WTC11 (cell line): Measurements from ENCODE around the gene FOXL2. TPM values are rescaled to one million over a fixed set of nuclear protein-coding genes. Genes with fewer than 3 reads are reported as not detected.
A peak's percentile ranks its signal among the peaks of the same experiment; 100 is the strongest.

ENCODE experiments used
- ATAC-seq: fragments of 200-7000 bp; cut with Tn5 transposase; 2 replicates; pipeline ENCODE4 v1.10.0; 2021; ENCODE audit warnings: mild to moderate bottlenecking, moderate library complexity
- CTCF ChIA-PET: fragments of 300-600 bp; sonication (Branson Sonifier 250); formaldehyde crosslinking; loops from one replicate; lab custom pipeline; 2021; ENCODE audit warnings: antibody characterized with exemption; lab: Charles Lee
- POLR2A ChIA-PET: fragments of 350-600 bp; sonication (Branson Sonifier 250); formaldehyde crosslinking; loops from one replicate; lab custom pipeline; 2021; ENCODE audit warnings: antibody characterized with exemption; lab: Charles Lee
- DNase-seq: peaks from one replicate; pipeline ENCODE4 v3.0.0; 2021; ENCODE audit warnings: low spot score
- H3K27ac Mint-ChIP-seq: 2 replicates; pipeline ENCODE4 v1.8.0; 2021; ENCODE audit warnings: mixed read lengths
- H3K27me3 Mint-ChIP-seq: 2 replicates; pipeline ENCODE4 v1.8.0; 2021; ENCODE audit warnings: low read depth, mild to moderate bottlenecking, moderate library complexity, mixed read lengths
- H3K36me3 Mint-ChIP-seq: 2 replicates; pipeline ENCODE4 v1.8.0; 2021; ENCODE audit warnings: mixed read lengths
- H3K4me1 Mint-ChIP-seq: 2 replicates; pipeline ENCODE4 v1.8.0; 2022; ENCODE audit warnings: mixed read lengths
- H3K4me3 Mint-ChIP-seq: 2 replicates; pipeline ENCODE4 v1.8.0; 2021; ENCODE audit warnings: mild to moderate bottlenecking, moderate library complexity, mixed read lengths
- H3K9me3 Mint-ChIP-seq: 2 replicates; pipeline ENCODE4 v1.8.0; 2021; ENCODE audit warnings: mixed read lengths
- CREB1 ChIP-seq: sonication (generic); formaldehyde crosslinking; IDR thresholded peaks from 2 replicates; pipeline ENCODE4 v1.8.0; 2023; ENCODE audit warnings: mild to moderate bottlenecking, missing genetic modification reagents
- CTCF ChIP-seq: fragments of 200-600 bp; IDR thresholded peaks from 2 replicates; pipeline ENCODE4 v1.8.0; 2022; ENCODE audit warnings: antibody characterized with exemption
- FOXJ3 ChIP-seq: sonication (generic); formaldehyde crosslinking; IDR thresholded peaks from 2 replicates; pipeline ENCODE4 v1.9.0; 2021; ENCODE audit warnings: missing genetic modification reagents, mild to moderate bottlenecking, borderline replicate concordance
- PREB ChIP-seq: sonication (generic); formaldehyde crosslinking; IDR thresholded peaks from 2 replicates; pipeline ENCODE4 v1.8.1; 2022; ENCODE audit warnings: mild to moderate bottlenecking, missing genetic modification reagents, moderate library complexity, borderline replicate concordance
- TCF7 ChIP-seq: sonication (generic); formaldehyde crosslinking; IDR thresholded peaks from 2 replicates; pipeline ENCODE4 v1.8.0; 2022; ENCODE audit warnings: mild to moderate bottlenecking, low read depth, missing genetic modification reagents, moderate library complexity
- TEAD4 ChIP-seq: sonication (generic); formaldehyde crosslinking; IDR thresholded peaks from 2 replicates; pipeline ENCODE4 v1.8.0; 2022; ENCODE audit warnings: mild to moderate bottlenecking, missing genetic modification reagents
- total RNA-seq: library from RNA; stranded (reverse); gene quantifications from 3 replicates; pipeline ENCODE4 v1.2.3, GENCODE V29; 2021
- TF ChIP-seq, protein P1 (sequence below): fragments of 250-450 bp; sonication (Bioruptor Pico); IDR thresholded peaks from 2 replicates; pipeline ENCODE4 v2.1.2; 2022; ENCODE audit warnings: mild to moderate bottlenecking, moderate library complexity
- TF ChIP-seq, protein P2 (sequence below): sonication (generic); formaldehyde crosslinking; IDR thresholded peaks from 2 replicates; pipeline ENCODE4 v1.8.0; 2022; ENCODE audit warnings: mild to moderate bottlenecking, missing genetic modification reagents
- TF ChIP-seq, protein P3 (sequence below): sonication (generic); formaldehyde crosslinking; IDR thresholded peaks from 2 replicates; pipeline ENCODE4 v1.8.0; 2022; ENCODE audit warnings: mild to moderate bottlenecking, missing genetic modification reagents
- TF ChIP-seq, protein P4 (sequence below): sonication (generic); formaldehyde crosslinking; IDR thresholded peaks from 2 replicates; pipeline ENCODE4 v1.8.1; 2022; ENCODE audit warnings: low read depth, mild to moderate bottlenecking, moderate library complexity, missing genetic modification reagents, borderline replicate concordance
- TF ChIP-seq, protein P5 (sequence below): sonication (generic); formaldehyde crosslinking; IDR thresholded peaks from 2 replicates; pipeline ENCODE4 v1.8.0; 2022; ENCODE audit warnings: missing genetic modification reagents

The FOXL2 gene
- total RNA-seq, 1 experiment from 2014 or later: 1.4 TPM

DNA sequence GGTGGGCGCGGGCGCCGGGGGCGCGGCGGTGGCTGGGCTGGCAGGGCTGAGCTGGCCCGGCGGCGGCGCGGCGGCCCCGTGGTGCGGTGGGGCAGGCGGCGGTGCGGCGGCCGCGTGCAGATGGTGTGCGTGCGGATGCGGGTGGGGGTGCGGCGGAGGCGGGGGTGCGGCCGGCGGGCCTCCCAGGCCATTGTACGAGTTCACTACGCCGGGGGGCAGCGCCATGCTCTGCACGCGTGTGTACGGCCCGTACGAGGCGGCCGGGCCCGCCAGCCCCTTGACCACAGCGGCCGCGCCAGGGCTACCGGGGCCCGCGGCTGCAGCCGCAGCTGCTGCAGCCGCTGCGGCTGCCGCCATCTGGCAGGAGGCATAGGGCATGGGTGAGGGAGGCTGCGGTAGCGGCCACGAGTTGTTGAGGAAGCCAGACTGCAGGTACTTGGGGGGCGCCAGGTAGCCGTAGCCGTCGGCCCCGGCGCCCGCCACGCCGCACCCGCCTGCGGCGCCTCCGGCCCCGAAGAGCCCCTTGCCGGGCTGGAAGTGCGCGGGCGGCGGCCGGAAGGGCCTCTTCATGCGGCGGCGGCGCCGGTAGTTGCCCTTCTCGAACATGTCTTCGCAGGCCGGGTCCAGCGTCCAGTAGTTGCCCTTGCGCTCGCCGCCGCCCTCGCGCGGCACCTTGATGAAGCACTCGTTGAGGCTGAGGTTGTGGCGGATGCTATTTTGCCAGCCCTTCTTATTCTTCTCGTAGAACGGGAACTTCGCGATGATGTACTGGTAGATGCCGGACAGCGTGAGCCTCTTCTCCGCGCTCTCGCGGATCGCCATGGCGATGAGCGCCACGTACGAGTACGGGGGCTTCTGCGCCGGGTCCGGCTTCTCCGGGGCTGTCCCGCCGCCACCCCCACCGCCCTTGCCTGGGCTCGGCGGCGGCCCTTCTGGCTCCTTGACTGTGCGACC, 951 bp downstream of the FOXL2 start:
- CTCF ChIA-PET: interaction anchor here (1.0 to 9.6 kb wide), 10 partner anchors 7 to 383 kb away, joined by 3 to 158 read pairs (median 8); no protein-coding TSS in a partner anchor
- TF ChIP-seq TEAD4 (CRISPR knock-in tag) (no peak), TCF7 (CRISPR knock-in tag) (no peak), PREB (CRISPR knock-in tag) (no peak), CTCF (peak; percentile 17; the same call in 1 of the 2 replicates), CREB1 (CRISPR knock-in tag) (no peak), FOXJ3 (CRISPR knock-in tag) (no peak)
- TF ChIP-seq, protein P1, sequence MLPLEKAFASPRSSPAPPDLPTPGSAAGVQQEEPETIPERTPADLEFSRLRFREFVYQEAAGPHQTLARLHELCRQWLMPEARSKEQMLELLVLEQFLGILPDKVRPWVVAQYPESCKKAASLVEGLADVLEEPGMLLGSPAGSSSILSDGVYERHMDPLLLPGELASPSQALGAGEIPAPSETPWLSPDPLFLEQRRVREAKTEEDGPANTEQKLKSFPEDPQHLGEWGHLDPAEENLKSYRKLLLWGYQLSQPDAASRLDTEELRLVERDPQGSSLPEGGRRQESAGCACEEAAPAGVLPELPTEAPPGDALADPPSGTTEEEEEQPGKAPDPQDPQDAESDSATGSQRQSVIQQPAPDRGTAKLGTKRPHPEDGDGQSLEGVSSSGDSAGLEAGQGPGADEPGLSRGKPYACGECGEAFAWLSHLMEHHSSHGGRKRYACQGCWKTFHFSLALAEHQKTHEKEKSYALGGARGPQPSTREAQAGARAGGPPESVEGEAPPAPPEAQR (CRISPR knock-in tag): no peak
- TF ChIP-seq, protein P2, sequence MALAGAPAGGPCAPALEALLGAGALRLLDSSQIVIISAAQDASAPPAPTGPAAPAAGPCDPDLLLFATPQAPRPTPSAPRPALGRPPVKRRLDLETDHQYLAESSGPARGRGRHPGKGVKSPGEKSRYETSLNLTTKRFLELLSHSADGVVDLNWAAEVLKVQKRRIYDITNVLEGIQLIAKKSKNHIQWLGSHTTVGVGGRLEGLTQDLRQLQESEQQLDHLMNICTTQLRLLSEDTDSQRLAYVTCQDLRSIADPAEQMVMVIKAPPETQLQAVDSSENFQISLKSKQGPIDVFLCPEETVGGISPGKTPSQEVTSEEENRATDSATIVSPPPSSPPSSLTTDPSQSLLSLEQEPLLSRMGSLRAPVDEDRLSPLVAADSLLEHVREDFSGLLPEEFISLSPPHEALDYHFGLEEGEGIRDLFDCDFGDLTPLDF (CRISPR knock-in tag): no peak
- TF ChIP-seq, protein P3, sequence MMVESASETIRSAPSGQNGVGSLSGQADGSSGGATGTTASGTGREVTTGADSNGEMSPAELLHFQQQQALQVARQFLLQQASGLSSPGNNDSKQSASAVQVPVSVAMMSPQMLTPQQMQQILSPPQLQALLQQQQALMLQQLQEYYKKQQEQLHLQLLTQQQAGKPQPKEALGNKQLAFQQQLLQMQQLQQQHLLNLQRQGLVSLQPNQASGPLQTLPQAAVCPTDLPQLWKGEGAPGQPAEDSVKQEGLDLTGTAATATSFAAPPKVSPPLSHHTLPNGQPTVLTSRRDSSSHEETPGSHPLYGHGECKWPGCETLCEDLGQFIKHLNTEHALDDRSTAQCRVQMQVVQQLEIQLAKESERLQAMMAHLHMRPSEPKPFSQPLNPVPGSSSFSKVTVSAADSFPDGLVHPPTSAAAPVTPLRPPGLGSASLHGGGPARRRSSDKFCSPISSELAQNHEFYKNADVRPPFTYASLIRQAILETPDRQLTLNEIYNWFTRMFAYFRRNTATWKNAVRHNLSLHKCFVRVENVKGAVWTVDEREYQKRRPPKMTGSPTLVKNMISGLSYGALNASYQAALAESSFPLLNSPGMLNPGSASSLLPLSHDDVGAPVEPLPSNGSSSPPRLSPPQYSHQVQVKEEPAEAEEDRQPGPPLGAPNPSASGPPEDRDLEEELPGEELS (CRISPR knock-in tag): 0 out of 2 replicates have a peak, but pooled peaks have one; percentile 21
- TF ChIP-seq, protein P4, sequence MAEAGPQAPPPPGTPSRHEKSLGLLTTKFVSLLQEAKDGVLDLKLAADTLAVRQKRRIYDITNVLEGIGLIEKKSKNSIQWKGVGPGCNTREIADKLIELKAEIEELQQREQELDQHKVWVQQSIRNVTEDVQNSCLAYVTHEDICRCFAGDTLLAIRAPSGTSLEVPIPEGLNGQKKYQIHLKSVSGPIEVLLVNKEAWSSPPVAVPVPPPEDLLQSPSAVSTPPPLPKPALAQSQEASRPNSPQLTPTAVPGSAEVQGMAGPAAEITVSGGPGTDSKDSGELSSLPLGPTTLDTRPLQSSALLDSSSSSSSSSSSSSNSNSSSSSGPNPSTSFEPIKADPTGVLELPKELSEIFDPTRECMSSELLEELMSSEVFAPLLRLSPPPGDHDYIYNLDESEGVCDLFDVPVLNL (CRISPR knock-in tag): no peak; the same call in 1 of the 2 replicates
- TF ChIP-seq, protein P5, sequence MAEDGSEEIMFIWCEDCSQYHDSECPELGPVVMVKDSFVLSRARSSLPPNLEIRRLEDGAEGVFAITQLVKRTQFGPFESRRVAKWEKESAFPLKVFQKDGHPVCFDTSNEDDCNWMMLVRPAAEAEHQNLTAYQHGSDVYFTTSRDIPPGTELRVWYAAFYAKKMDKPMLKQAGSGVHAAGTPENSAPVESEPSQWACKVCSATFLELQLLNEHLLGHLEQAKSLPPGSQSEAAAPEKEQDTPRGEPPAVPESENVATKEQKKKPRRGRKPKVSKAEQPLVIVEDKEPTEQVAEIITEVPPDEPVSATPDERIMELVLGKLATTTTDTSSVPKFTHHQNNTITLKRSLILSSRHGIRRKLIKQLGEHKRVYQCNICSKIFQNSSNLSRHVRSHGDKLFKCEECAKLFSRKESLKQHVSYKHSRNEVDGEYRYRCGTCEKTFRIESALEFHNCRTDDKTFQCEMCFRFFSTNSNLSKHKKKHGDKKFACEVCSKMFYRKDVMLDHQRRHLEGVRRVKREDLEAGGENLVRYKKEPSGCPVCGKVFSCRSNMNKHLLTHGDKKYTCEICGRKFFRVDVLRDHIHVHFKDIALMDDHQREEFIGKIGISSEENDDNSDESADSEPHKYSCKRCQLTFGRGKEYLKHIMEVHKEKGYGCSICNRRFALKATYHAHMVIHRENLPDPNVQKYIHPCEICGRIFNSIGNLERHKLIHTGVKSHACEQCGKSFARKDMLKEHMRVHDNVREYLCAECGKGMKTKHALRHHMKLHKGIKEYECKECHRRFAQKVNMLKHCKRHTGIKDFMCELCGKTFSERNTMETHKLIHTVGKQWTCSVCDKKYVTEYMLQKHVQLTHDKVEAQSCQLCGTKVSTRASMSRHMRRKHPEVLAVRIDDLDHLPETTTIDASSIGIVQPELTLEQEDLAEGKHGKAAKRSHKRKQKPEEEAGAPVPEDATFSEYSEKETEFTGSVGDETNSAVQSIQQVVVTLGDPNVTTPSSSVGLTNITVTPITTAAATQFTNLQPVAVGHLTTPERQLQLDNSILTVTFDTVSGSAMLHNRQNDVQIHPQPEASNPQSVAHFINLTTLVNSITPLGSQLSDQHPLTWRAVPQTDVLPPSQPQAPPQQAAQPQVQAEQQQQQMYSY (CRISPR knock-in tag): 0 out of 2 replicates have a peak, but pooled peaks have one; percentile 10
- Mint-ChIP-seq H3K27me3 (peaks cover 98% of the 10 kb centered on the region), H3K9me3 (no peaks in the 10 kb centered on the region), H3K36me3 (no peaks in the 10 kb centered on the region; the same call in 1 of the 2 replicates), H3K4me1 (peaks cover 60% of the 10 kb centered on the region), H3K27ac (no peak overlapping the region), H3K4me3 (peak overlapping the region; percentile 80)
- DNase-seq (peak; percentile 71), ATAC-seq (no peak)
- POLR2A ChIA-PET: interaction anchor here (0.7 to 2.1 kb wide), 4 partner anchors 7 to 176 kb away, joined by 3 to 10 read pairs (median 4); no protein-coding TSS in a partner anchor
